Fibroblast of skin of scalp (primary cell): ENCODE measurements around the gene LIMS2.
A peak's percentile ranks its signal among the peaks of the same experiment; 100 is the strongest.

Experiments
- DNase-seq: peaks from one replicate; pipeline ENCODE4 v3.0.0-alpha.2; 2013

The LIMS2 gene

GRCh38 chr2:127656569-127657231 lies 18.6 kb downstream of the LIMS2 start:
- DNase-seq, result no peak

- DNase-seq, result no peak
Observed at GRCh38 chr2:127655209-127656073, 19.9 kb downstream of the LIMS2 start.

DNA sequence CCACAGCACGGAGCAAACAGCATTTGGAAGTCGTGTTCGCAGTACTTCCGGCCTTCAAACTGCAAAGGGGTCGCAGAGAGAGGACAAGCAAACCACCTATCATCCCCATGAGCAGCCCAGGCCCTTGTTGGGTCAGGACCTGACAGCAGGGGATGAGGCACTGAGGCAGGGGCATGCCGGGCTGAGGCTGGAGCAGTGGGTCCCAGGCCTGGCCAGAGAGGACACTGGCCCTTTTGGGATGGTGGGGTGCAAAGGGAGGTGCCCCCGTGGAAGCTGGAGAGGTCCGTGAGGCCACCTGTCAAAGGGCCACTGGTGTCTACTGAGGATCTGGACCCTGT lies 20.5 kb downstream of the LIMS2 start:
- no peak for DNase-seq

DNA sequence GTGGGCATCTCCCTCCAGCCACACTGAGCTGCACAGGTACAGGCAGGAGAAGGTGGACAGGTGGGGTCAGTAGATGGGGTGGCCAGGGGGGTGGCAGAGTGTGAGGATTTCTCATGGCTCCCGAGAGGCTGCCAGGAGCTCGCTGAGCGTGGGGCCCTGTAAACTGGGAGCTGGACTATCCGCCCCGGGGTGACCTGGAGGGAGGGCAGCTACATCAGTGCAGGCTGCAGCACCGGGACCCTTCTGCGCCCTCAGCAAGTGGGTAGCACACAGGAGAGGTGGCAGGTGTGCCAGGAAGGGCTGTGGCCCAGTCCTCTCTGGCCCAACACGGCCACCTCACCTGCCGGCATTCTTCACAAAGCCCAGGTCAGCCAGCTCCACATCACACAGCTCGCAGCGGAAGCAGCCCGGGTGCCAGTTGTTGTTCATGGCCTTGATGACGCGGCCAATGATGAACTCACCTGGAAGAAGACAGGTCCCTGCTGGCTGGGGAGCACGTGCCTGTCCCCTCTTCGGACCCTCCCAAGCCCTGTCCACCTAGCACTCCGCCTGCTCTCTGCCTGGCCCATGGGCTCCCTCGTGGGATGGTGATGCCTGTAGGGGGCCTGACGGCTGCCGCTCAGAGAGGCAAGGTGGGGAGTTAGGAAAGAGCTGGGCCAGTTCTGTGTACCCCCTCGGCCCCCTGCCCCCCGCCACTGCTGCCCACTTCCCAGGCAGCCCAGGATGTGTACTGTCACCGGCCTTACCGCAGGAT lies 21.1 kb downstream of the LIMS2 start:
- no peak for DNase-seq

- DNase-seq, result no peak
Observed at GRCh38 chr2:127653421-127654083, 21.8 kb downstream of the LIMS2 start.

DNA sequence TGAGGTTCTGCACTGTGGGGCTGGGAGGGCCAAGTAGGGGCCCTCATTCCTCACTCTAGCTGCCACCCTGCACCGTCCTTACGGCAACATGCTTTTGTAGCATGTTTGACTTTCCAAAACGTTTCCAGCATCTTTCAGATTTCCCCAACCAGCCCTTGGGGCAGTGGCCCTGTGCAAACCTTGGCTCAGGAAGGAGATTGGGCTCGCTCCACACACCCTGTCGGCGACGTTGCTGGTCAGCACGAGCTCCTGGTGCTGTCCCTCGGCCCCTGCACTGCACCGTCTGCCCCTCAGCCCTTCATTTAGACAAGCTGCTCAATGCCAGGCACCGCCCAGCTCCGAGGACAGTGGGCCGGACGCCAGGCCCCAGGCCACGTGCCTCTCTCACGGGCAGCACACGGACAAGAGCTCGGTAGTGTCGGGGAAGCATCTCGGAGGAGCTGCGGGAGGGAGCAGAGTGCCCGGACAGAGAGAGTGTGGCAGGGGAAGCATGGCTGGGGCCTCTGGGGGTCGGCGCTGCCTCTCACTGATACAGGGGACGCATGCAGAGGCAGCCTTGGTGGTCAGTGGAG lies 22.5 kb downstream of the LIMS2 start:
- DNase-seq, result no peak

- DNase-seq, result no peak
Observed at GRCh38 chr2:127651971-127652550, 23.3 kb downstream of the LIMS2 start.

GRCh38 chr2:127651381-127651809 lies 23.9 kb downstream of the LIMS2 start:
- no peak for DNase-seq

DNA sequence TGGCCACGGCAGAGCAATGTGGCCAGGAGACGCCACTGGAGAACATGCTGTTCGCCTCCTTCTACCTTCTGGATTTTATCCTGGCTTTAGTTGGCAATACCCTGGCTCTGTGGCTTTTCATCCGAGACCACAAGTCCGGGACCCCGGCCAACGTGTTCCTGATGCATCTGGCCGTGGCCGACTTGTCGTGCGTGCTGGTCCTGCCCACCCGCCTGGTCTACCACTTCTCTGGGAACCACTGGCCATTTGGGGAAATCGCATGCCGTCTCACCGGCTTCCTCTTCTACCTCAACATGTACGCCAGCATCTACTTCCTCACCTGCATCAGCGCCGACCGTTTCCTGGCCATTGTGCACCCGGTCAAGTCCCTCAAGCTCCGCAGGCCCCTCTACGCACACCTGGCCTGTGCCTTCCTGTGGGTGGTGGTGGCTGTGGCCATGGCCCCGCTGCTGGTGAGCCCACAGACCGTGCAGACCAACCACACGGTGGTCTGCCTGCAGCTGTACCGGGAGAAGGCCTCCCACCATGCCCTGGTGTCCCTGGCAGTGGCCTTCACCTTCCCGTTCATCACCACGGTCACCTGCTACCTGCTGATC lies 24.4 kb downstream of the LIMS2 start:
- DNase-seq, result no peak

DNA sequence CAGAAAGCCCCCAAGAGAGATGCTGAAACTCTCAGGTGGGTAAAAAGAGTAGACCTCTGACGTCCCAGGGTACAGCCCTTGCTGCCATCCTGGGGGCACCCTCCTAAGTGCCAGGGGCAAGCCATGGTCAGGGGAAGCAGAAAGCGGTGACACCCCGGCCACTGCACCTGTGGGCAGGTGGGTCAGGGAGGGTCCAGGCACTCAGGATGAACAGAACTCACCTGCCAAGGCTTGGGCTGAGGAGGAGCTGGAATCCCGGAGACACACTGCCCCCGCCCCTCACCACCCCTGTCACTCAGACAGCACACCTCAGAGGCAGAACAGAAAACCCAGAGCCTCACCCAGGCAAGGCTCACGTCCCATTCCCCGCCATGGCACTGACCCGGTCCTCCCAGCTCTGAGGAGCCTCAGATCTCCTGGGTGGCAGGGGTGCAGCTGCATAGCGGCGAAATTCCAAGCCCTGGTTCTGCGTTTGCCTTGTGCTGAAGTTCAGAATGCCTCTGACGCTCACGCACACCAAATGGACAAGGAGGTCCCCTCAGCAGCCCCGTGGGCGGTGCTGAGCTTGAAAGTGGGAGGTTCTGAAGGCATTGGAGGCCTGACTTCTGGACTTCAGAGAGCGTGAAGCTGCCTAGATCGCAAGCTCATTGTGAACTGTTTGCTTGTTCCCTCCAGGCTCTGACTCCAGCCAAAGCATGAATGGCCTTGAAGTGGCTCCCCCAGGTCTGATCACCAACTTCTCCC lies 25.1 kb downstream of the LIMS2 start:
- DNase-seq, result no peak

GRCh38 chr2:127649684-127650040 lies 25.7 kb downstream of the LIMS2 start:
- DNase-seq, result peak; percentile 80

DNA sequence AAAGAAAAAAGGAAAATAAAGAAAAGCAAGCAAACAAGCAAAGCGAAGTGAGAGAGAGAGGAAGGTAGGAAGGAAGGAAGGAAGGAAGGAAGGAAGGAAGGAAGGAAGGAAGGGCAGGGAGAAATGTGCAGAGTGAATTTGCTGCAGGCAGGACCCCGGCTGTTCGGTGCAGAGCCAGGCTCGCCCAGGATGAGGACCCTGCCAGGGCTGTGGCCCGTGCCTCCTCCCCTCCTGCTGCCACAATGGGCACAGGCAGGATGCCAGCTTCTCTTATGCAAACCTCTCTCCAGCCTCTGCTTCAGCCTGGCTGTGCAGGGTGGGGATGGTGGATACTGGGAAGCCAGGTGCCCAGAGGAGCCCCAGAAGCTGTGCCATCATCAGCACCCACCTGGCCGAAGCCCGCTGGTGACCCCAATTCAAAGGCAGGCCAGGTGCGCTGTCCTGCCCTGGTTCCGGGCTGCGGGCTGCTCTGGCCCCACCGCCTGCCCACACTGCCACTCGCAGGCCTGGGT lies 26.2 kb downstream of the LIMS2 start:
- no peak for DNase-seq

DNA sequence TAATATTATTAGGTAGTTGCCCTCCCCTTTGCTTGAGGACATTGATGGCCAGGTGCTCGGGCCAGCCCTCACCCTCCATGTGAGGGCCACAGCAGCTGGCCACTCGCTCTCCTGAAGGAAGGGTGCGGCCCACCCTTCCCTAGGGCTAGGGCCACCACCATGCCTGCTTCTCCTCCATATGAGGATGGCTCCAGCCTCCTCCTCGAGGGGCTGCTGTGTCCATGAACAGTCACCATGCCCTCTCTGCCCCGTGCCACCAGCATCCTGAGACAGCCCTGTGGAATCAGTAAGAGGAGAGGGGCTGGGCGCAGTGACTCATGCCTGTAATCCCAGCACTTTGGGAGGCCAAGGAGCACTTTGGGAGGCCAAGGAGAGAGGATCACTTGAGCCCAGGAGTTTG lies 27.0 kb downstream of the LIMS2 start:
- DNase-seq, result no peak

DNA sequence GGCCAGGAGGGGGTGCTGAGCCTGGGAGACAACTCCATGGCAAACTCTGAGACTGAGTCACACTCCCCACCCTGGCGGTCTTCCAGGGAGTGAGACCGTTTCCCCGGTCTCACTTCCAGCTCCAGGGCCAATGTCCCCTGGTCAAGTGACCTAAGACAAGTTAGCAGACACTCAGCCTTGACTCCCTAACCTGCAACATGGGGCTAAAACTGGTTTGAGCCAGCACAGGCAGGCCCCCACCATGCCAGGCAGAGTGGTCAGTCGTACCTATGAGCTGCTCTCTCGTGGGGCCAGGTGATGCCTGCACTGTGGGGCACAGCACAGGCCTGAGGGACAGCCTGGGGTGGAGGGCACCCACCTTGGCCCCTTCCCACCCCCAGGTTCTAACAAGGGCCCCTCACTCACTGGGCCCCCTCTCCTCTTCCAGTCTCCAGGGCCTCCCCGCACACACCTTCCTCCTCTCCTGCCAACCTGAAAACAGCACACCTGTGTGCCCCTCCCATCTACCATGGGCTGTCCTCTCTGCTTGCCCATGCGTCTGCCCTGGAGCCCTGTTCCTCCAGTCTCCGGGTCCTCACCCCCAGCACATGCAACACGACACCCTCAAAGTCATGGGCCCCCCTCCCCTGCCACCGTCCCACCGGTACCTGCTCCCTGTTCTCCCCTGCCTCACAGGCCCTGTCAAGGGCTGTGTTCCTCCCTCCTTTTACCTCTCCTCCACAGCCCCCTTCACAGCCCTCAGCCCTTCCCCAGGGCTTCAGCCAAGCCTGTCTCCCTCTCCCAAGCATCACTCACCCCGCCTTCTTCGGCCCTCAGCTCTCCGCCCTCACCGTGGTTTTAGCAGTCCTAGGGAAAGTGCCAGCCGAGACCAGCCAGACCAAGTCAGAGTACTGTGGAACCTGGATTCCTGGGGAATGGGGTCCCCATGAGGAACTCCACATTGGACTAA lies 27.8 kb downstream of the LIMS2 start:
- peak; percentile 54 for DNase-seq

DNA sequence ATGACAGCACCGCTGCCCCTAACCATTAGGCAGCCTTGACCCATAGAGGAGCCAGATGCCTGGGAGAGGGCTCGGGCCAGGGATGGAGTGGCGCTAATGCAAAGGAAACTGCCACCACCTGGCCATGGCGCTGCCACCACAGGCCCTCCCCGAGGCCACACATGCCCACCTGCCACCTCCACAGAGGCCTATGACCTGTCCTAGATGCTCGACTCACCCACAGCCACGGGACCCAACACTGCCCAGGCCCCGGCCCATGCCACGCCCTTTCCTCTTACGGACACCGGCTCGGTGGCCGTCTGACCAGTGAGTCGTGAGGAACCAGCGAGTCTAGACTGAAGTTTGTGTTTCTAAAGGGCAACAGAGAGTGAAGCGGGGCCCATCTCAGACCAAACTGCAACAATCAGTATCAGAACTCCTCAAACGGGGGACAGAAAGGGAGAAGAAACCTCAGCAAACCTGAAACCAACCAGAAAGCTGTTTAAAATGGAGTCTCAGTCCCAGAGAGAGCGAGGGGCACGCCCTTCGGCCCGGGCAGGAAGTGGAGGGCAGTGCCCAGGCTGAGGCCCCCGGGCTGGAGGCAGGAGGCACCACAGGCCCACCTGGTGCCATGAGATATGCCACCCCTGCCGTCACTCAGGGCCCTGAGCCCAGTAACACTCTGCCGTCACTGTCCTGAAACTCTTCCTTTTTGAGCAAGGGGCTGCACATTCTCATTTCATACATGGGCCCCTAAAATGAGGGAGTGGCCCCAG lies 28.7 kb downstream of the LIMS2 start:
- DNase-seq, result no peak

GRCh38 chr2:127645395-127646291 lies 29.7 kb downstream of the LIMS2 start, which contains the start of gene GPR17:
GPR17 (plus strand) TSS chr2:127646153; CDS start chr2:127650736, 4,583 bp downstream.
- no peak for DNase-seq

DNA sequence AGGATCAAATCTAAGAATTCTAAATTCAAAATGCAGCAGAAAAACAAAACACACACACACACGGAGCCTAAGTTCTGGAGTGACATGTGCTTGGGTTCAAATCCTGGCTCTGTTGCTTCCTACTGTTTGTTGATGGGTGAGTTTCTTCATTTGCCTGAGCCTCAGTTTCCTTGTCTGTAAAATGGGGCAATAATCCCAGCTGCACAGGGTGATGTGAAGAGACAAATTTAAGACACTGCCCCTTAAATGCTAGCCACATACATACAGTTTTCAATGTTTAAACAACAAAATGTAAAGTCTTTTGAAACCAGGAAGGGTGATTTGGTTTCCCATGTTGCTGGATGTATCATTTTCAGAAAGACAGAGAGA lies 30.3 kb downstream of the LIMS2 start:
- no peak for DNase-seq
